HL-60/S4 treated with retinoic acid at 250 ng/mL for 4 days and 3 days (cell line): Measurements from ENCODE around the gene KIF26A.

ENCODE experiments used
- in situ Hi-C: fragments of 300-500 bp; cut with MboI; formaldehyde crosslinking; loops from 2 replicates; pipeline ENCODE4 v1.7.0; 2022; ENCODE audit warnings: low sequenced_read_pairs

KIF26A gene

DNA sequence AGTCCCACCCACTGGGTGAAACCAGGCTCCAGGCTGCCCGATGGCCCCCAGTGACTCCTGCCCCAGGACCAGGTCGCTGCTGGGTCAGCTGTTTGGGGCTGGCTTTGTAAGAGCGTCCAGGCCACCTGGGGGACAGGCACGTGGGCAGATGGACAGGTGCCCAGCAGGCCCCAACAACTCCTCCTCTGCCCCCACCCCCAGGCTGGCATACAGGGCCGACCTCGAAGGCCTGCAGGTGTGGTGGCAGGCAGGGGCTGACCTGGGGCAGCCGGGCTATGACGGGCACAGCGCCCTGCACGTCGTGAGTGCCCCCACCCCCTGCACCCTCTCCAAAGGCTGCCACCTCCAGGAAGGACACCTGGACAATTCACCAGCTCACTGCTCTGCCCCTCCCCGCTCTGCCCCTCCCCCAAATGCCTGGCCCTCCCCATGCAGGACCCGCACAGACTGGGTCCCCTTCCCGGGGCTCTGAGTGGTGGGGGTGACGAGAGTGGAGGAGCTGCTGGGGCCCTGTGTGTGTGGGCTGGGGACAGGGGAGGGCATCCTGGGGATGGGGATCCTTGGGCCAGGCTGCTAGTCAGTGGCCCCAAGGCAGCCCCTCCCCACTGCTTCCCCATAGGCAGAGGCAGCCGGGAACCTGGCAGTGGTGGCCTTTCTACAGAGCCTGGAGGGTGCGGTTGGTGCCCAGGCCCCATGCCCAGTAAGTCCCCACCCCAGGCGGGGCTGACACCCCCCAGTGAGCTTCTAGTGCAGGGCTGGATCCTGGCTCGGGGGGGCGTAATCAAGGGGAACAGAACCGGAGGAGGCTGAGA lies 26.9 kb upstream of the KIF26A start:
- in situ Hi-C loops = no loop called here

DNA sequence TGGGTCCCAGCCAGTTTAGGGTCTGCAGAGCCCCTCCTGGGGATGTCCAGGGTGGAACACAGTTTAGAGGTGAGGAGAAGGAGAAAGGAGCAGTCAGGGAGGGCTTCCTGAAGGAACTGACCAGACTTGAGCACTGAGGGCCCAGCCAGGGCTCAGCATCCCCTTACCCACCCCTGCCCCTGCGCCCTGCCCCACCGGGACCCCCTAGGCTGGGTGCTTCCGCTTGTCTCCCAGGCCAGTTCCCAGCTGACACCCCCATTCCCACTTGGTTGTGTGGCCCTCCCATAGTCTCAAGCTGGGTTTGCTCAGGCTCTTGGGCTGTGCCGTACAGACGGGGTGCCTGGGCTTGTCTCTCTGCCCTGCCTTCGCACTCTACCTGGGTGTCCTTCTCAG lies 26.3 kb upstream of the KIF26A start:
- in situ Hi-C loops = no loop called here

DNA sequence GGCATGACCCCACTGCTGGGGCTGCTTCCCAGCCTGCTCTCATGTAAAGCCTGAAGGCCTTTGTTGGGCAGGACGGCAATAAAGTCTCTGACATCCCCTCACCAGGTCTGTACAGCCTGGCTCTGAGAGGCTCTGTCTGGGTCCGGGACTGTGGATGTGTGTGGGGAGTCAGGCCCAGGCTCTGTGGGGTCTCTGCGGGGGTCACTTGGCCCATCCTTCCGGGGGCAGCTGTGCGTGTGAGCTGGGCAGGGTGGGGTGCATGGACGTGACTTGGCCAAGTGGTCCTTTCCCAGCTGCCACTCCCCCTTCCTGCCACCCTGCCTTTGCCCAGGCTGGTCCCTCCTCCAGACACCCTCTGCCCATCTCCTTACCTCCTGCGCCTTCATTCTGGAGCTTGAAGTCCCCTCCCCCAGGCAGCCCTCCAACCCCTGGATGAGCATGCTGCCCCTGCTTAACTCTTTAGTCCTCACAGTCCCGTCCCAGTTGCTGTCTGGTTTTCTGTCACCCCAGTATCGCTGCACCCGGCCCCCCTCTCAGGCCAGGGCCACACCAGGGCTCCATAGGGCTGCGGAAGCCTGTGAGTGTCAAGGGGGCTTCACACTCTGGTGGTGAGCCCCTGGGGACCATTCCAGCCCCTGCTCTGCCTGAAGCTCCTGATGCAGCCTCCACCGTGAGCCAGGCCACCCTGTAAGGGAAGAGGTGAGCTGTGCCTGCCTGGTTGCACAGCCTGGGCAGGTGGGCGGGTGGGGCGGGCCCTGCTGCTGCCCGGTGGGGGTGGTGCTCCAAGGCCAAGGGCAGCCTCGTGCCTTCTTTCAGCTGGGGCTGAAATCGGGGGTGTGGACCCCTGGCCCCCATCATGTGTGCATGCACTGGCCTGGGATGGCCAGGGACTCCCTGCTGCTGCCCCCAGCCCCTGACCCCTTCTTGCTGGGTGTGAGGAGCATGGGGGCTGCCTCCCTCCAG lies 25.5 kb upstream of the KIF26A start:
- in situ Hi-C loops = no loop called here

DNA sequence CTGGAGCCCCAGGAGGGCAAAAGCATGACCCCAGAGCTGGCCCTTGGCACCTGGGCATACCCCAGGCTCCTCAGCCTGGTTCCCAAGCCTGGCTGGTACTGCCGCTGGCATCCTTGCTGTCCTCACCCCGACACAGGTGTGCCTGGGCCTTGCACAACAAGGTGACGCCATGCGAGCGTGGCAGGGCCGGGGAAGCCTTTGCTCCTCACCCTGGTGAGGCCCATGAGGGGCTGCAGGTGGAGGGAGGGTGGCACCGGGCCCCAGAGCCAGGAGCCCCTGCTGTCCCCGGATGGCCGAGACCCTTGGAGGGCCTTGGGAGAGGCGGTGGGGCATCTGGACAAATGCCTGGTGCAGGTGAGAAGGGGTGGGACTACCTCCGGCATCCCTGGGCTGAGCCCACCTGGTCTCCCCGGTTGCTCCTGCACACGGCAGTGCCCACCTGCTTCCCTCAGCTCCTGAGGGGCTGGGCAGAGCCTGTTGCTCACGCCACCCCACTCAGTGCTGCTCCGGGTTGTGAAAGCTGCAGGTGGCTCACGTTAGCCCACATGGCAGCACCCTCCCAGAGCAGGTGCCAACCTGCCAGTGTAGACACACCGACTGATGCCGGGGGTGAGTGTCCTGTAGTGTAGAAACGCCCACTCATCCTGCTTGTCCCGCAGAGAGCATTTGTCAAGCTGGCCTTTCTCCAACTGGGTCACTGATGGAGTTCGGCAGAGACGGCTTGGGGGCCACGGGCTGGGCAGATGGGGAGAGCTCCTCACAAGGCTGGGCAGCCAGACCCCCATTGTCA lies 24.6 kb upstream of the KIF26A start:
- in situ Hi-C loops = no loop called here

DNA sequence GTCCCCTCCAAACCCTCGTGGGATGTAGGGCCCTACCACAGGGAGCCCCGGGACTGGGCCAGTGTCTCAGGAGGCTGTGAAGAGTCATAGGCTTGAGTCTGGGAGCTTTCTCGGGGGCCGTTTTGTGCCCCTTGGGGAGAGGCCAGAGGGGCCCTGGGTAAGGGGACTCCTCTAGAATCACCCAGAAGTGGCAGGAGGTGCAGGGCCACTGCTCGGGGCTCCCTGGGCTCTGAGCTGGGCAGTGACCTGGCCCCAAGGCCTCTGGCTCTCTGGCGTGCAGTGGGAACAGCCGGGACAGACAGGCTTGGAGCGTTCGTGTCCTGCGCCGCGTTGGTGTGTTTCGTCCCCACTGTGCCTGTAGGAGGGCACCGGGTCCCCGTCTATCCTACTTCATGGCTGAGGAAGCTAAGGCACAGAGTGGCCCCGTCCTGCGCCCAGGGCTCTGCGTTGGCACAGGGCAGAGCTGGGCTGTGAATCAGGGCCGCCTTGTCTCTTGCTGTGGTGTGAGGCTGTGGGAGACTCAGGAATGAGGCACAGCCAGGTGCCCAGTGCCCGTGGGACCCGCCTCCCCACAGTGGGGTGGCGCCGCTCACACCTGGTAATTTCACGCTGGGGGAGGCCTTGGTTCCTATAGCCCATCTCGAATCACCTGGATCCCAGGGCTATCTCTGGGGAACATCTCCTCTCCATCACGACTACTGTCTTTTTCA lies 23.8 kb upstream of the KIF26A start:
- in situ Hi-C loops = no loop called here

DNA sequence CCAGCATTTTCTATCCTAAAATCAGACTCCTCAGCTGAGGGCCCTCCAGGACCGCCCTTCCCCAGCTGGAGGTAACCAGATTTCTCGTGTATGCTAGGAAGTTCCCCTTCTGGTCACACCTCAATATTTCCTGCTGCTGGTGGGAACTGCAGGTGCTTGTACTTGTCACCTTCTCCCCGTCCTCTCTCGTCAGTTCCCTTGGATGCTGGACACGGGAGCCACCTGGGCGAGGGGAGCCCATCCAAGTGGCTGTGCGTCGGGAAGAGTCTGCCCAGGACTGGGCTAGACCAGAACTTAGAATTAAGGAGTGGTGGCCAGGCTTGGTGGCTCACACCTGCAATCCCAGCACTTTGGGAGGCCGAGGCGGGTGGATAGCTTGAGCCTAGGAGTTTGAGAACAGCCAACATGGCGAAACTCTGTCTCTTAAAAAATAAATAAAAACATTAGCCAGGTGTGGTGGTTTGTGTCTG lies 23.2 kb upstream of the KIF26A start:
- in situ Hi-C loops = no loop called here

DNA sequence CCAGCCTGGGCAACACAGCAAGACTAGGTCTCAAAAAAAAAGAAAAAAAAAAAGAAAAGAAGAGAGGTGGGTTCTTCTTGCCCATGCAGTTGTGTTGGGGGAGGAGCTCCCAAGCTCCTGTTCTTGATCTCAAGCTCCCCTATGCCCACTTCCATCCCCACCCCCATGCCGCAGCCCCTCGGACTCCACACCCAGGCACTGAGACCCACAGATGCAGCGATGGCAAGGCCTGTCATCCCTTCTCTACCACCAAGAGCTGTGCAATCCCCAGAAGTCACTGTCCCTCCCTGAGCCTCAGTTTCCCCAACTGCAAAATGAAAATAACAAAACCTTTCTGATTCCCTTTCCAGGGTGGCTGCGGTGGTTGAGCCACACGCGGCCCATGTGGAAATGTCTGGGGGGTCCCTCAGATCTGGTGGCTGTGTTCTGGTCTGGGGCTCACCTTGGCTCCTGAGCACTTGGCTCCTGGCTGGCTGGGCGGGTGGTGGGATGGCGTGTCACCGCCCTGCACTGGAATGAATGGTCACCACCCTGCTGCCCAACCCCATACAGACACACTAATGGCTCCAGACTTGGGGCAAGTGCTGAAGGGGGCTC lies 22.6 kb upstream of the KIF26A start:
- in situ Hi-C loops = no loop called here

DNA sequence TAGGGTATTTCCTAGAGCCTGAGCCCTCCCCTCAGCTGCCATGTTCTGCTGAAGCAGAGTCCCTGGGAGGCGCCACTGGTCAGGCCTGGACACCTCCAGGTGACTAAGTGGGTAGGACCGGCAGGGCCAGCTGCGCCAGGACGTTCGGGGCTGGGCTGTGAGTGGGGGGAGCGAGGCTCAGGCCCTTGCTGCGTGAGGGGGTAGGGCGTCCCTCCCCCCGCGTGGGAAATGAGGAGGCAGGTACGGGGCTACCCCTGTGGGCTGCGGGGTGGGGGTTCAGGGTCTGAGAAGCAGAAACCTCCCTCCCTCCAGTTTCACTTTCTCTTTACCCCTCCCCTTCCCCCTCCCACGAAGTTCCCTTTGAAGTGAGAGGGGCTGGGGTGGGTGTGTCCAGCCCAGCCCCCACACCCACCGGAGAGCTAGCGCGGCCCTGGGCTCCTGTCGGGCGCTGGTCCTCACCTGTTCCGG lies 22.1 kb upstream of the KIF26A start:
- in situ Hi-C loops = no loop called here

DNA sequence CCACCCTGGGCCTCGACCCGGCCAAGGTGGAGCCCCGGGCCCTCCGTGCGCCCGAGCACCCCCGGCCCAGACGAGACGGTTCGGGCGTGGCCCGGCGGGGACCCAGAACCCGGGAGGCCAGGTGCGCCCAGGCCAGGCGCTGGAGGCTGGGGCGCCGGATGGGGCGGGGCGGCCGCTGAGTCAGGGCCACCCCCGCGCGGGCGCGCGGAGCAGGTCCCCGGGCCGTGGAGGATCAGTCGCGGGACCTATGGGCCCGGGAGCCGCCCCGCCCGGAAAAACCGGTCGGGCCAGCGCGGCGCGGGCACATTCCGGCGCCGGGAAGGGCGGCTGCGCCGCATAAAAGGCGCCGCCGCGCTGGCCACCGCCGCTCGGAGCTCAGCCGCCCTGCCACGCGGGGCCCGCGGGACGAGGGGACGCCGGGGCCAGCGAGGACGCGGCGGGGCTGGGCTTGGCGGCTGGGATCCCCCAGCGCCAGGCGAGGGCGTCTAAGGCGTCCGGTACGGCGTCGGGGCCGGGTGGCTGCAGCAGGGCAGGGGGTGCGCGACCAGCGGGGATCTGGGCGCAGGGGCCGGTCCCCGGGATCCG lies 21.5 kb upstream of the KIF26A start:
- in situ Hi-C loops = no loop called here

DNA sequence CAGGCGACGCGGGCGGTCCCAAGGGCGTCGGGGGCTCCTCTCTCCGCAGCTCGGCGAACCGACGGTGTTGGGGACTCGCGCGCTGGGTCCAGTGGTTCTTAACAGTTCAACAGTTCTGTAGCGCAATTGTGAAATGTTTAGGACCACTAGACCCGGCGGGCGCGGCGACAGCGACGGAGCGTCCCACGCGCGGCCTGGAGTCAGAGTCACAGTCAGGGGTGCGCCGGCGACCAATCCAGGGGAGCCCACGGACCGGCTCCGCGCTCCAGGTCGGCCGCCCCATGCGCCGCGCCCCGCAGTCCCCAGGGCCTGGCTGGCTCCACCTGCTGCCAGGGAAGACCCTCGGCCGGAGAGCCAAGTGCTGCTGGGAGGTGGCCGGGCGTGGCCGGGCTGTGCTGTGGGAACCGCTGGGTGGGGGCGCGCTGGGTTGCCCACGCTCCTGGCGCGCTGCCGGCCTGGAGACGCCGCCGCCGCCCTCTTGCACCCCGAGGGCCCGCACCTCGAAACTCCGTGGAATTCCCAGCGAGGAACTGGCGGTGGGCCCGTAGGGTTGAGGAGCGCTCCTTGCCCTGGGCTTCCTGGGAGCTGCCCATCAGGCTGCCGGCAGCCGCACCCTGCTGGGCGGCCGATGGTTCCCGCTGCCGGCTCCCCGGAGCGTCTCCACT lies 20.9 kb upstream of the KIF26A start:
- in situ Hi-C loops = no loop called here

DNA sequence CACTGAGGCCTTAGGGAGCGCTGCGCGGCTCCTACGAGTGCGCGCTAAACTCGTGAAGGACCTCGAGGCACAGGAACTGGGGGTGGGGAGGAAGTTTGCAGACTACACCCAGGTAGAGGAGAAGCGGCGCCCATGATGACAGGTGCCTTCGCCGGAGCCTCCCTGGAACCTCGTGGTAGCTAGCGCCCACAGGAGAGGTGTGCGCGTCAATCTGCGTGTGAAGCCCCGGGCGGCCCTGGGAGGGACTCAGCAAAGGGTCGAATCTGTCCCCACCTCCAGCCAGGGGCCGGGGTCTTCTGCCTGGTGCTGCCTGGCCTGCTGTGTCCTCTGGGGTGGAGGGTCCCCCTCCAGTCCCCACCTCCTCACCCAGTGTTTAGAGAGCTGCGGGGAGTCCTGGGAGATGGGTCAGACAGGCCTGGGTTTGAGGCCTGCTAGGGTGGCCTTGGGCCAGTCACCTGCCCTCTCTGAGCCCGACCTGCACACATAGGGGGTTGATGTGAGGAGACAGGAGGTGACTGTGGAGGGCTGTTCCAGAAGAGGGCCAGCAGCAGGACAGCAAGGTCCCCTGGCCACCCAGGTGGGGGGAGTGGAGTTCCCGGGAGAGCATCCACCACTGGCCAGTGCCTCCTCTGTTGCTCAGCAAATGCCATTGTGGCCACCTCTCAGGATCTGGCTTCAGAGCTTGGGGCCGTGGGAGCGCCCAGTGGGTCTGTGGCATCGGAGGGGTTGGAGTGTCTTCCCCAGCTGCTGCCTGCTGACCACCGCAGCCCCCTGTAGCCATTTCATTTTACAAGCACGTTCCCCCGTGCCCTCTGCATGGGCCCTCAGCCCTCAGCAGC lies 20.2 kb upstream of the KIF26A start:
- in situ Hi-C loops = no loop called here

DNA sequence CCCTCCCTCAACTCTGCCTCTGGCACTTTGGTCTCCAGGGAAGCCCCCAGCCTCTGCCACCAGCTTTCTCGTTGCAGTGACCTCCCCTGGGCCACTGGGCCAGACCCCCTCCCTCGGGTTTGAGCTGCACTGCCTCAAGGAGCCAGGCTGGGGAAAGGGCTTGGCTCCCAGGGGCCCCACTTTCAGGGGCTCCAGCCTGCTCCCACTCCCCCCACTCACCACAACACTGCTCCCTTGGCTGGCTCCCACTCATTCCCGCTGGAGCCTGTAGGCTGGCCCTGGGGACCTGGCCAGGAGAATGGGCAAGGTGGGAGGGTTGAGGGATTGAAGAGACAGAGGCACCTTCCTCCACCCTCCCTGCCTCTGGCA lies 19.3 kb upstream of the KIF26A start:
- in situ Hi-C loops = no loop called here

DNA sequence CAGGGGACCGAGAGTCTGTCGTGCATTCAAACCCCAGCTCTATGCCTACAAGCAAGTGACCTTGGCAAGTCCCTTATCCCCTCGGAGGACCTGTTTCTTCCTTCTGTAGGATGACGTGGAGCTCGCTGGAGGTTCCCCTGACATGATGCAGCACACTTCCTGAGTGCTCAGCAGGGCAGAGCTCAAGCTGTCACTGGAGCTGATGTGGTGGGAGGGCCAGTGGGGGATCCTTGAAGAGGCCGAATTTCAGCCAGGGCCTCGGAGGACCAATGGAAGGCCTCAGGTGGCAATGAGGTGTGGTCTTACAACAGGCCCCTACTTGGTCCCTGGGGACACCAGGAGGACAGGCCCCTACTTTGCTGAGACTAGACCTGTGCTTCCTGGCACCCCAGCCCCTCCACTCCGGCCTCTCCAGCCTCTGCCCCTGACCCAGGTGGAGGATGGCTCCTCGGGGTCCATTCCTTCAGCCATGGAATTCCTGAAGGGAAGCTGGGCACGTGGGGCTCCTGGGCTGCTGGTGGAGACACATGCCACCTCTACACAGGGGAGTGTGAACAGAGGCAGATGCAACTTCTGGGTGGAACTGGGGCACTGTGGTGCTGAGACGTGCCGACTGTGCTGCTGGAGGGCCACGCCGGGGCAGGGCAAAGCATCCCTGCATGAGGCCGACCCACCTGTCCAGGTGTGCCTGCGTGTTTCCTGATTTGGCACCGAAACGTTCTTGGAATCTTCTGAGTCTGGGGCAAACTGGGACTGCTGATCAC lies 18.7 kb upstream of the KIF26A start:
- in situ Hi-C loops = no loop called here

DNA sequence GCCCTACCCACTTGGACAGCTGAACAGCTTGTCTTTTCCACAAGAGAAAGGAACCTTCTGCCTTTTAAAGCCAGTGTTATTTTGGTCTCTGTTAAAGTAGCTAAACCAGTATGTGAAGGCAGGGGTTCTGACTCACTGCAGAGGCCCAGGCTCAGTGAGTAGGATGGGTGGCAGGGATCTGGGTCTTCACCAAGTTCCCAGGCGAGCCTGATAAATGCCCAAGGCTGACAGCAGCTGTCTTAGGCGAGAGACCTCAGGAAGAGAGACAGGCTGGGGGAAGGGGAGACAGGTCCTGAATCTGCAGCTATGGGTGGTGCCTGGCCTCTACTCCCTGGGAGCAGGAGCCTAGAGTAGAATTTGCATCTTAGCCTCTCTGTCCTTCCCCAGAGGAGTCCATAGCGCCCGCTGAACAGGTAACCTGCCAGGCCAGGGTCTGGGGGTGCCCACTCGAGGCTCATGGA lies 18.1 kb upstream of the KIF26A start:
- in situ Hi-C loops = no loop called here

DNA sequence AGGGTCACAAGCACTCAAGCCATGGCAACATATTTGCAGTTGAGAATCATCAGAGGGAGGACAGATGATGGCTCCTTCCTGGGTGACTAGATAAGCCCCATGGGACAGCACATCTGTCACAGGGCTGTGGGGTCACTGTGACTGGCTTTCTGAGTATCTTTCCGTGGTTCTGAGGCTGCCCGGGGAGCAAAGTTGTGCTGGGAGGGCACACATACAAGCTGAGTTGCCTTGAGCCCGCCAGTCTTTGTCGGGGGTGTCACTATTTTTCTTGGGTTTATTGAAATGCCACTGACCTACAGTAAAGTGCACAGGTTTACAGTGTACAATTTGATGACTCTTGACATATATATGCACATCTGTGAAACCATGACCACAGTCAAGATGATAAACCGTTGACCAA lies 17.2 kb upstream of the KIF26A start:
- in situ Hi-C loops = no loop called here

DNA sequence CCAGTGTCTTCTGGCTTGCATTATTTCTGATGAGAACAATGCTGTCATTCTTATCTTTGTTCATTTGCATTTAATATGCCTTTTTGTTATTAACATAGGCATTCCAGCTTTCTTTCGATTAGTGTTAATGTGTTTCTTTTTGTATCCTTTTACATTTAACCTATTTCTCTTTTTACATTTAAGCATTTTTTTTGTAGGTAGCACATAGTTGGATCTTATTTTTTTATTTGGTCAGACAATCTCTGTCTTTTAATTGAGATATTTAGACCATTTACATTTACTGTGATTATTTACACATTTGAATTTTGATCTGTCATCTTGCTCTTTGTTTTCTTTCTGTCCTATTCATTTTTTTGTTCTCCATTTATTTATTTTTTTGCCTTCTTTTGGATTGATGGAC lies 14.5 kb upstream of the KIF26A start:
- in situ Hi-C loops = no loop called here

DNA sequence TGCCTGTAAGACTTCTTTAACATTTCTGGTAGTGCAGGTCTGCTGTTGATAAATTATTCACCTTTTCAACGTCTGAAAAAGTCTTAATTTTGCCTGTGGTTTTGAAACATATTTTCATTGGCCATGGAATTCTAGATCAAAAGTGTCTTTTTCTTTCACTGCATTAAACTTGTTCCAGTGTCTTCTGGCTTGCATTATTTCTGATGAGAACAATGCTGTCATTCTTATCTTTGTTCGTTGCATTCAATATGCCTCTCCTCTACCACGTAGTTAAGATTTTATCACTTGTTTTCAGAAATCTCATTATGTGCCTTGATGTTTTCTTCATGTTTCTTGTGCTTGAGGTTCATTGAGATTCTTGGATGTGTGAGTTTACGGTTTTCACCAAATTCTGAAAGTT lies 13.4 kb upstream of the KIF26A start:
- in situ Hi-C loops = no loop called here
